DOHH2 (cell line): ENCODE data around the gene PHKG2.

Experiments
- CTCF ChIP-seq: fragments of 200-600 bp; sonication (generic); IDR thresholded peaks from one replicate; pipeline ENCODE4 v1.5.1; 2014; ENCODE audit warnings: antibody characterized with exemption, mild to moderate bottlenecking, low read depth, low read length; ENCODE audit not compliant: poor library complexity, severe bottlenecking
- EZH2phosphoT487 ChIP-seq: fragments of 200-600 bp; sonication (generic); IDR thresholded peaks from 2 replicates; pipeline ENCODE4 v1.6.1; 2017; ENCODE audit warnings: borderline replicate concordance, mild to moderate bottlenecking, antibody characterized with exemption, low read length, moderate library complexity, mixed read lengths

- no peak for TF ChIP-seq CTCF
- no peak for TF ChIP-seq EZH2phosphoT487
These were observed 27.4 kb downstream of the PHKG2 start for GRCh38 chr16:30775392-30776188.
